ENCODE data around the gene MANEAL.

Gene MANEAL

GRCh38 chr1:37828410-37829074 is 34.9 kb downstream of the MANEAL start:
- no peak for DNase-seq (ENCODE audit: low read depth)

- no peak for DNase-seq (ENCODE audit: low read depth)
Observed at GRCh38 chr1:37831109-37831508, 37.5 kb downstream of the MANEAL start.

- no peak for DNase-seq (ENCODE audit: low read depth)
Observed at GRCh38 chr1:37831809-37832208, 38.2 kb downstream of the MANEAL start.

GRCh38 chr1:37836788-37837187 is 43.1 kb downstream of the MANEAL start:
- no peak for DNase-seq (ENCODE audit: low read depth)

- no peak for DNase-seq (ENCODE audit: low read depth)
Observed at GRCh38 chr1:37839676-37840075, 46.0 kb downstream of the MANEAL start.

GRCh38 chr1:37840711-37841110 is 47.1 kb downstream of the MANEAL start:
- DNase-seq (ENCODE audit: low read depth) = no peak

GRCh38 chr1:37841652-37842051 is 48.0 kb downstream of the MANEAL start:
- DNase-seq (ENCODE audit: low read depth) = no peak

- DNase-seq (ENCODE audit: low read depth) = no peak
Observed at GRCh38 chr1:37844536-37844935, 50.9 kb downstream of the MANEAL start.

GRCh38 chr1:37845049-37845646 is 51.5 kb downstream of the MANEAL start:
- no peak for DNase-seq (ENCODE audit: low read depth)

- DNase-seq (ENCODE audit: low read depth) = no peak
Observed at GRCh38 chr1:37845786-37846185, 52.1 kb downstream of the MANEAL start.

GRCh38 chr1:37846647-37847339 is 53.1 kb downstream of the MANEAL start:
- no peak for DNase-seq (ENCODE audit: low read depth)

- no peak for DNase-seq (ENCODE audit: low read depth)
Observed at GRCh38 chr1:37849480-37849879, 55.8 kb downstream of the MANEAL start.

- no peak for DNase-seq (ENCODE audit: low read depth)
Observed at GRCh38 chr1:37850352-37850955, 56.8 kb downstream of the MANEAL start.

Data from activated T-helper 9 cell treated with anti-CD3 and anti-CD28 coated beads, Interleukin-2, amount 50 U/mL, for 16 hours (primary cell).